Ammon's horn (tissue), 1 donor: ENCODE data around the gene NPC1L1.
"Not testable (repeated sequence)": the region's sequence is repeated elsewhere in the genome, so short reads cannot be mapped to it uniquely, and the experiment has no call there.

Source experiments
- DNase-seq: peaks from one replicate; pipeline ENCODE4 v3.0.0-alpha.2; 2016; ENCODE audit warnings: low spot score

Gene NPC1L1

GRCh38 chr7:44506592-44507288 lies 34.4 kb downstream of the NPC1L1 start:
- not testable (repeated sequence) for DNase-seq

GRCh38 chr7:44505595-44505994 lies 35.5 kb downstream of the NPC1L1 start:
- no peak for DNase-seq

GRCh38 chr7:44498230-44498954 lies 42.7 kb downstream of the NPC1L1 start:
- DNase-seq = no peak

GRCh38 chr7:44497155-44498027 lies 43.7 kb downstream of the NPC1L1 start:
- DNase-seq = no peak

- no peak for DNase-seq
These were observed 44.7 kb downstream of the NPC1L1 start for GRCh38 chr7:44496385-44496784.

GRCh38 chr7:44494960-44495359 lies 46.2 kb downstream of the NPC1L1 start:
- DNase-seq = no peak

- no peak for DNase-seq
These were observed 49.9 kb downstream of the NPC1L1 start for GRCh38 chr7:44491229-44491628.

- peak; percentile 89 for DNase-seq
These were observed 50.6 kb downstream of the NPC1L1 start, which contains the start of gene NUDCD3 for GRCh38 chr7:44490351-44491200. Gene NUDCD3, minus strand, starts transcription at chr7:44490658. Its CDS starts 58 bp downstream, at chr7:44490600.

GRCh38 chr7:44489955-44490350 lies 51.2 kb downstream of the NPC1L1 start:
- no peak for DNase-seq

- no peak for DNase-seq
These were observed 52.2 kb downstream of the NPC1L1 start for GRCh38 chr7:44488955-44489354.

- DNase-seq = no peak
These were observed 54.4 kb downstream of the NPC1L1 start for GRCh38 chr7:44486693-44487092.

GRCh38 chr7:44486001-44486400 lies 55.1 kb downstream of the NPC1L1 start:
- no peak for DNase-seq

- no peak for DNase-seq
These were observed 56.4 kb downstream of the NPC1L1 start for GRCh38 chr7:44484482-44485313.

- no peak for DNase-seq
These were observed 58.3 kb downstream of the NPC1L1 start for GRCh38 chr7:44482502-44483485.

- no peak for DNase-seq
These were observed 63.2 kb downstream of the NPC1L1 start for GRCh38 chr7:44477938-44478337.

GRCh38 chr7:44477063-44477830 lies 63.9 kb downstream of the NPC1L1 start:
- DNase-seq = peak; percentile 86

GRCh38 chr7:44476313-44476712 lies 64.8 kb downstream of the NPC1L1 start:
- DNase-seq = no peak

GRCh38 chr7:44473295-44473694 lies 67.8 kb downstream of the NPC1L1 start:
- no peak for DNase-seq

- no peak for DNase-seq
These were observed 68.3 kb downstream of the NPC1L1 start for GRCh38 chr7:44472843-44473242.
